Superior temporal gyrus (tissue), 1 donor: Measurements from ENCODE around the gene OLA1.

Experiments used
- DNase-seq: peaks from one replicate; pipeline ENCODE4 v3.0.0-alpha.2; 2016; ENCODE audit errors: extremely low spot score

OLA1 gene

DNA sequence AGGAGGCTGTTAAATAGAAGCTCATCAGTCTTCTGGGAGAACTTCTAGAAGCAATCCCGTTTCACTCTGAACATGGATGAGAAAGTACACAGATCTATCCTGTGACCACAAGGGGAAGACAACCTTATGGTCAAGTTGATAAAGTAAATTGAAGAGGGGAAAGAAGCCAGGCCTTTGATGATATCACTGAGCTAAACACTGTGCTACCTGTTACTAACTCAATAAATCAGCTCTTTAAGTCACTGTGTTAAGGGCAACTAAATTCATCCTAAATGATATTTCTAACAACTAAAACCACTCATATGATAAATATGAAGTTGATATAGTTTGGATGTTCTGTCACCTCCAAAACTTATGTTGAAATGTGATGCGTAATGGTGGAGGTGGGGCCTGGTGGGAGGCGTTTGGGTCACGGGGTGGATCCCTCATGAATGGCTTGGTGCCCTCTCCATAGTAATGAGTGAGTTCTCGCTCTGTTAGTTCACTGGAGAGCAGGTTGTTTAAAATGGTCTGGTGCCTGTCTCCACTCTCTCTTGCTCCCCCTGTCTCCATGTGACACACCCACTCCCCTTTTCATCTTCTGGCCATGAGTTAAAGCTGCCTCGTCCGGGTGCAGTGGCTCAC lies 23.6 kb downstream of the OLA1 start:
- DNase-seq, result no peak

DNA sequence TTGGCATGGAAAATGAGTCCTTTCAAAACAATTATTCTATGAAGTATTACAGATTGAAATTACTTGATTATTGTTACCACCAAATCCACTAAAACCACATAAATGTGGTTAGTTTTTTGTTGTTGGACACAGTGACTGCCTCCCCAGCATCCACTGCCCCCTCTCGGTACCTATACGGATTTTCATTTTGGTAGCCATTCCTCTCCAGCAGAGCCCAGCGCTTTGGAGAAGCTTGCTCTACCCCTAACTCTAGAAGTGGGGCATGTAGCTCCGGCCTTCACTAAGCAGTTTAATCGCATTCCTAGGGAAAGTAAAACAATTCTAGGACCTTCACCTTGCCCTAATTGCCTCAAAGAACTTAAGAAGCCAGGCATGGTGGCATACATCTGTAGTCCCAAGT lies 24.2 kb downstream of the OLA1 start:
- DNase-seq, result no peak

DNA sequence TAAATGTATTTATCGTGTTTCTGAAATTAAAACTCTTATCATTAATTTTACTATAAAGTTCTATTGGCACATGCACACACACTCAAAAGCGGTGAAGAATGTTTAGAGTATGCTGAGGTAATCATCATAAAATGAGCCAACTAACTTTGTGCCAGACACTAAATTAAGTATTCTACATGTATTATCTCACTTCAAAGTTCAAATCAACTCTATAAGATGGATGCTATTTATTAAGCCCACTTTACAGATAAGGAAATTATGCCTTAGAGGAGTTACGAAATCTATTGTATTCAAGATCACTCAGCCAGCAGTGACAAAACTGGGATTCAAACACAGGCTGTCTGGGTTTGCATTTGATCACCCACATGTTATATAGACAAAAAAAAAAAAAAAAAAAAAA lies 24.9 kb downstream of the OLA1 start:
- DNase-seq, result no peak

DNA sequence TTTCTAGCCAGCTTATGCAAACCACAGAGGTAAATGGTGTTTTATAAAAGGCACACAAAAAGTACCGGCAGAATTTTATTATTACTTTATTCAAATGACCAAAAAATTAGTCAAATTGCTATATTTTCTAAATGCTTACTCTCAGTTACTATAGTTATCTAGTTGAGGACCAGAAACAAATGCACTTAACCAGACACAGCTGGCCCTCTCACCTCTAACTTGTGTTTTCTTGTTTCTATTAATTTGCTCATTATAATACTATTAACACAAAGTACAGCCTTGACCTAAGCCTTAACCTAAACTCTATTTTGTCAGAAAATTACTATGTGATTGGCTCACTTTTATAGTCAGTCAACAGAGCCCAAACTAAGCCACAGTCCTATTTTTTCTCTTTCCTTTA lies 26.2 kb downstream of the OLA1 start:
- no peak for DNase-seq

DNA sequence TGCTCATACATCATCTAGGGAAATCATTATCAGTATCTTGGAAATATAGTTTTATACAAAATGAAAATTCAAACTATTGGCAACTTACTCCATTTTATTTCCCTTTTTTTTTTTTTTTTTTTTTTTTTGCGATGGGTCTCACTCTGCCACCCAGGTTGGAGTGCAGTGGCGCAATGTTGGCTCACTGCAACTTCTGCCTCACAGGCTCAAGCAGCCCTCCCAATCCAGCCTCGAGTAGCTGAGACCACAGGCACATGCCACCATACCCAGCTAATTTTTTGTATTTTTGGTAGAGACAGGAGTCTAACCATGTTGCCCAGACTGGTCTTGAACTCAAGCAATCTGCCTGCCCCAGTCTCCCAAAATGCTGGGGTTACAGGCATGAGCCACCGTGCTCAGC lies 29.0 kb downstream of the OLA1 start:
- DNase-seq, result no peak

DNA sequence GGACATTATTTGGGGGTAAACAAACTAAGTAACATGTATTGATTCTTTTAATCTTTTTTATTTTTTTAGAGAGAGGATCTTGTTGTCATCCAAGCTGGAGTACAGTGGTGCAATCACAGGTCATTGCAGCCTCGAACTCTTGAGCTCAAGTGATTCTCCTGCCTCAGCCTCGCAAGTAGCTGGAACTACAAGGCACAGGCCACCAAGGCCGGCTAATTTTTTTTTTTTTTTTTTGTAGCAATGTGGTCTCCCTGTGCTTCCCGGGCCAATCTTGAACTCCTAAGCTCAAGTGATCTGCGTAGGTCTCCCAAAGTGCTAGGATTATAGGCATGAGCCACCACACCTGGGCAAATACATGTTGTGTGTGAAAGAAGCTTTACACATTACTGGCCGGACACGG lies 29.6 kb downstream of the OLA1 start:
- no peak for DNase-seq

DNA sequence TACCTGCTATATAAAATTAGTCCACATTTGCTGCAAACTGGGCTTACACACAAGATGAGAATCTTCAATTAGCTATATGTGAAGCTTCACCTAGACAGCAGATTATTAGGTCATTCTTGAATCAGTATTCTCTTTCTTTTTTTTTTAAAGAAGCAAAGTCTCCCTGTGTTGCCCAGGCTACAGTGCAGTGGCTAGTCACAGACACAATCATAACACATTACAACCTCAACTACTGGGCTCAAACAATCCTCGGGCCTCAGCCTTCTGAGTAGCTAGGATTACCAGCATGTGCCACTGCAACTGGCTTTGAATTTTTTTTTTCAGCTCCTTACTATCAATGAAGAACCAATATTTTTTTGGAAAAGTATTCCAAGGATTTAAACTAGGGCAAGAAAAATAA lies 30.5 kb downstream of the OLA1 start:
- no peak for DNase-seq

DNA sequence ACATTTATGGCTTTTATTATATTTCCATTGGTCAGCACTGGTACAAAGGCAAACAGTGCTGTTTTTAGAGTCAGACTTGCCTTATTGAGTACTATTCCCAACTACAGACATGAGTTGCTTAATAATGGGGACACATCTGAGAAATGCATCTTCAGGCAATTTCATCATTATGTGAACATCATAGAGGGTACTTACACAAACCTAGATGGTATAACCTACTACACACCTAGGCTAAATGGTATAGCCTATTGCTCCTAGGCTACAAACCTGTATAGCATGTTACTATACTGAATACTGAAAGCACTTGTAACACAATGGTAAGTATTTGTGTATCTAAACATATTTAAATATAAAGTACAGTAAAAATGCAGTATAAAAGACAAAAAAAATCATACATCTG lies 36.4 kb downstream of the OLA1 start:
- no peak for DNase-seq

DNA sequence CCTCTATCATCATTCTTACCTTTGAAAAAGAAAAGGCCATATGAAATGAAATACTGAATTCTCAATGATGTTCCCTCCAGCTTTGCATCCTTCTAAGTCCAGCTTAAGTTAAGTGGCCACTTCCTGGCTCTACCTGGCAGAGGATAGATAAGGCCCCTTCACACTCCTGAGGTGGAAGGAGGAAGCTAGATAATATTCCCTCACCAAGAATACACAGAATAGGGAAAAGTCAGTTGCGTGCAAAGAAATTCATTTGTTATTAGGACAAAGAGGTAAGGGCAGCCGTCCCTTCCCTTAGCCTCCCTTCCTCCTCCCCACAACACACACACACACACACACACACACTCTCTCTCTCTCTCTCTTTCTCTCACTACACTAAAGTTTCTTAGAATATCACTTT lies 37.5 kb downstream of the OLA1 start:
- no peak for DNase-seq

DNA sequence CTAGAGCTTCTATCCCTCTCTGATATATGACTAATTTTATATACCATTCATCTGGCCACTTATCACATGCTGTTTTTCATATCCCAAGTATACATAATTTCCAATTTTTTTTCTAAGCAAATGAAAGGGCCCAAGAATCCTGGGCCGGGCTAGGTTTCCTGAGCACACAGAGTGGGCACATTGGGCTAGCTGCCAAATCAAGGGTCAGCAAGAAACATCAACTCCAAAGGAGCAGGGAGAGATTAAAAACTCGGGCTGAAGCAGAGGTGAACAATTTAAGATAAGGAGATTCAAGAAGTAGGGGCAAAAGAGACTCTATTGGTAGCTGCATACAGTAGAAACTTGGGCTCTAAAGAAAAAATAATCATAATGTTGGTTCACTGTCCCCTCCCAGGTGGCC lies 39.0 kb downstream of the OLA1 start:
- DNase-seq, result no peak

DNA sequence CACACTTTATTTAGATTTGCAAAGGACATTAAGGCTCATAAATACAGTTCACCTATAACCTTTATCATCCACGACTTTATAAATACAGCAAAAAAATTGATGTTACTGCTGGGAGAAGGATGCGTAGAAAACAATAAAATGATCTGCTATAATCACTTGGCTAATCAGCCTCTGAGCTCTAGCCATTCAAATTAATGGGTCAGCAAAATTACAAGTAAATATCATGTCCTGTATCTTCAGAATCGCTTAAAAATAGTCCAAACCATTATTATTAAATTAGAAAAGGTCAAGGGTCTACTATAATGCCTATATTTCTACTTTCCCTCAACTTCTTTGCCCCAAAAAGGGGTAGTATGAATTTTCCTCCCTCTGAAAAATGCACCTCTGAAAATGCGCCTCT lies 40.3 kb downstream of the OLA1 start:
- DNase-seq, result no peak

DNA sequence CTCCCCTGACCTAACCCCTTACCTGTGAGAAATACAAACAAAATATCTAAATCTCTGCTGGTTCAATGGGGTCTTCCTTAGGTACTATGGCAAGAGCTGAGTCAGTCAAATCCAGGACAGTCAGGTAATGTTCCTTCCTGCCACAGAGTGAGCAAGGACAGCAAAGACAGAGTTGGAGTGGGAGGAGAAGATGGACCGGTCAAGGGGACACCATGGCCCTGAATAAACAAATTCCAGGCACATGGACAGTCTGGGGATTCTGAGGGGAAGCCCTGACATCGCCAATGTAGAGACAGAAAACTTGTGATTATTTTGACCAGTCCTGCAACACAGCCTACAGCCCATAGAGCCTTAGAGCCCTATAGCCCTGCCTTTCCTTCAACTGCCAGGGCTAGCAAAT lies 42.8 kb downstream of the OLA1 start:
- no peak for DNase-seq

DNA sequence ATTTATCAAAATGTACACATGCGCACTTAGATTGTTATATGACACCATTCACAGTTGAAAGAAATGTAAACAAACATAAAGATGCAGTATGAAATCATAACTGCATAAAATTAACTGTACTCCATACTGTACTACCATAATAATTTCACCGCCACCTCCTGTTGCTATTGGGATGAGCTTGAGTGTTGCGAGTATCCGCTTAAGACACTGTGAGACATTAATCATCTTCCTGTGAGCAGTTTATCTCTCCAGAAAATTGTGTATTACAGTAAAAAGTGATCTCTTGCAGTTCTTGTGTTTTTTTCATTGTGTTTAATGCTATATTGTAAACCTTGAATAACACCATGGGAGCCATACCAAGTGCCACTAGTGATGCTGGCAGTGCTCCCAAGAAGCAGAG lies 46.1 kb downstream of the OLA1 start:
- no peak for DNase-seq

DNA sequence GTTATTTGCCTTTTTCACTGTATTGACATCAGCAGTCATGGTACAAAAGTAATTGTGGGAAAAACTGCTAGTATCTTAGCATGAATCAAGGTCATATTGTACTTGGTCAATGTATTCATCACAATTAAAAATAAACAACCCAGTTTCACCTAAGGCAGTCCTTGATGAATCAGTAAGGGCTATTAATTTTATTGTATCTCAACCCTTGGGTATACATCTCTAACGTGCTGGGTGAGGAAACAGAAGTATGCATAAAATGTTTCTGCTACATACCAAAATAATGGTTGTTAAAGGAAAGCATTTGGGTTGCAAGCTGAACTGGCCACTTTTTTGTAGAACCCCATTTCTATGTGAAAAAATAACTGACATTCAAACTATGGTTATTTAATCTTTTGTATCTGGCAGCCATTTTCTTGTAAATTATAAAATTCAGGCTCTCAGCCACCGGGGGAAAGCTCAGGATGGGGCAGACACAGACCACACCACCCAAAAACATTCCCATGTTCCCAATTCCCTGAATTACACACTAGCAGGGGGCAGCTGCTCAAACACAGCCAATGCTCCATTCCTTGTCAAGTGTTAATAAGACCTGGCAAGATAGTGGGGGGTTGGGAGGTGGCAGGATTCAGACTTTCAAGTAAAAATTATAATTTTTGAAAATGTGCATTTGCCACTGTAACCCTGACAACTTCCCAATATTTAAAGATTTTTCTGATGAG lies 49.3 kb downstream of the OLA1 start:
- no peak for DNase-seq

DNA sequence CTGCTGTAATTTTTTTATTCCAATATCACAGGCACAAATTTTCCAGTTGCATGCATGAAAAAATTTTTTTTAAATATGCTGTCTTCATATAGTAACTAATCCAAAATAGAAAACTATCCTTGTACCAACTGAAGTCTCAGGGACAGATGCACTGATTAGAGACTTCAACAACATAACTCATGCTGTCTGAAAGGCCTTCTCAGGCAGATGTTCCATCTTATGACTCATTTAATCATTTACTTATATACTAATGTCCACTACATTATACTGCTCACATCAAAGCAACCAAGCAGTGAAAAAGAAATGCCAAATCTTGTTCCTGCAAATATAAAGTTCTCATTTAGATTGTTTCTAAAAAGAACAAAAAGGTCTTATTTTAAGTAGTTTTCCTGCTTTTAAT lies 53.1 kb downstream of the OLA1 start:
- no peak for DNase-seq

DNA sequence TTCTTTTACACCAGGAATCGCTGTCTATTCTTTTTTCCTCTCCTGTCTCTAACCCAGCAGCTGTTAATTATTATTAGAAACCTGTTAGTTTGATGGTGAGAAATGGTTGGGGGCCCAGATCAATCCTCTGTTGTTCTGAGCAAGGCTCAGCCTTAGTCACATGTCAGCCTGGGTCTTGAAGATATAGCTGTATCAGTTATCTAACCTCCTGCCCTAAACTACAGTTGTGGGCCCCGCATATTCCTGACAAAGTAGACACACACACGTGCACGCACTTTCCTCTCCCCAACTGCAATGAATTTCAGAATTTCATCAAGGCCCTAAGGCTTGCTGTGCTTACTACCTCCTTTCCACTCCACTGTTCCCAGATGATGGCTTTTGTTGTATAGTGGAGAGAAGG lies 54.6 kb downstream of the OLA1 start:
- no peak for DNase-seq

DNA sequence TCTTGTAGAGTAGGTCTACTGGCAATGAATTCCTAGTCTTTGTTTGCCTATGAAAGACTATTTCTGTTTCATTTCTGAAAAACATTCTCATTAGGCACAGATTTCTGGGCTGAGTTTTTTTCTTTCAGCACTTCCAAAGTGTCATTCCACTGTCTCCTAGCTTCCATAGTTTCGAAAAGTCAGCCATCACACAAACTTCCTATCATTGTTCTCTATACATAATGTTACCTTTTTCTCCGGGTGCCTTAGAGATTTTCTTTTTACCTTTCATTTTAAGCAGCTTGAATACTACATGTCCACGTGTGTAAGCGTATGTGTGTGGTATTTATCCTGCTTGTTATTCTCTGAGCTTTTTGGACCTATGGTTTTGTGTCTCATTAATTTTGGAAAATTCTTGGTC lies 55.7 kb downstream of the OLA1 start:
- DNase-seq, result no peak

DNA sequence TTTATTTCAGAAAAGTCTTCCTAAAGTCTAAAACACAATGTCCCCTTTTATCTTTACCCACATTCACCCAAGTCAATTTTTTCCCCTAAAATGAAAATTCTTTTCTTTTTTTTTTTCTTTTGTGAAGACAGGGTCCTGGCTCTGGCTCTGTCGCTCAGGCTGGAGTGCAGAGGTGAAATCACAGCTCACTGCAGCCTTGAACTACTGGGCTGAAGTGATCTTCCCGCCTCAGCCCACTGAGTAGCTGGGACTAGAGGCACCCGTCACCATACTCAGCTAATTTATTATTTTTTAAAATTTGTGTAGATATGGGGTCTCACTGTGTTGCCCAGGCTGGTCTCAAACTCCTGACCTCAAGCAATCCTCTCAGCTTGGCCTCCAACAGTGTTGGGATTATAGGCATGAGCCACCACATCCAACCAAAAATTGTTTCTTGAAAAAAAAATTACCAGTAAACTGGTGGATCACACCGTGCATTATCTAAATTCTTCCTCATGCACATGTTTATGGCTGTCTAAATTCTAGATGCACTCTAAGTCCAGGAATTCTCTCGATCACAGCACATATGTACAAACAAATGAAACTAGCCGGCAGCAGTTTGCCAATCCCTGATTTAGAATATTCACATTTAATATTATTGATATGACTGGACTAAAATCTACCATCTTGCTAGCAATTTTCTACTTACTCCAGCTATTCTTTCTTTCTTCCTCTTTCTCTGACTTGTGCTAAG lies 56.8 kb downstream of the OLA1 start:
- DNase-seq, result no peak

DNA sequence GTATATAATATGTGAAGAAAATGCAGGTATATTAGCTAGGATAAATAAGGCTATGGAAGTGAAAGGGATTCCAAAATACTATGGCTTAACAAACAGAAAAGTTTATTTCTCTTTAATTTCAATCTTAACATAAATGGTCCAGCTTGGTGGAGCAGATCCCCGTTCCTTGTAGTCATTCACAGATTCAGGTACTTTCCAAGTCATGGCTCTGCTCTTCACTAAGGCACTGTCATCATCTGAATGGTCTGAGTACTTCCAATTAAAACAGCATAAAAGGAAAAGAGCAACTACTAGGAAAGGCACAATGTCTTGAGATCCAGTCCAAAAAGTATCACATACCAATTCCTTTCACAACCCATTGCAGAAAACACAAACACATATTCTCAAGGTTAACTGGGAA lies 63.4 kb downstream of the OLA1 start:
- DNase-seq, result no peak

DNA sequence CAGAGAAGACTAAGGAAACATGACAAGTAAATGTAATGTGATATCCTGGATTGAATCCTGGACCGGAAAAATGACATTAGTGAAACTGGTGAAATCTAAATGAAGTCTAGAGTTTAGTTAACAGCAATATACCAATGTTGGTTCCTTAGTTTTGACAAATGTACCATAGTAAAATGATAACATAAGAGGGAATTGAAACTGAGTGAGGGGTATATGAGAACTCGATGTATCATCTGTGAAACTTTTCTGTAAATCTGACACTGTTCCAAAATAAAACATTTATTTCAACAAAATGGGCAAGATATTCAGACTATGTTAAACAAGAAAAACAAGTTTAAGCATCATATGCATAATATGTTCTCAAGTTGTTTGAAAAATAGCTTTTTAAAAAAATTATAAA lies 63.8 kb downstream of the OLA1 start:
- no peak for DNase-seq

DNA sequence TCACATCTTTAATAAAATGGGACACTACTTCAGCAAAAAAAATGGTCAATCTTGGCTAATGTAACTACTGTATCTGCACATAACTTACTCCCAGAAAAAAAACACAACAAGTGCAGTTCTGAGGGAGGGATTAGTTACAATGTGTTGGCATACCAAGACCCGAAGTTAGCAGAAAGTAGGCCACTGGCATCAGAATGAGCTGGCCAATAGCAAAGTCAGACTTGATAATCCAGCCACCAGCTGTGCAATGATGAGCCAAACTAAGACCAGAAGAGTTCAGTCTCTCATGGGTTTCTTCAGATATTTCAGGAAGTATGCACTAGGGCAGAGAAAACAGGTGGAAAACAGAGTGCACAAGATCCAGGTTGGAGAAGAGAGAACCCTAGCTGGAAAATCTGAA lies 65.3 kb downstream of the OLA1 start:
- DNase-seq, result no peak

DNA sequence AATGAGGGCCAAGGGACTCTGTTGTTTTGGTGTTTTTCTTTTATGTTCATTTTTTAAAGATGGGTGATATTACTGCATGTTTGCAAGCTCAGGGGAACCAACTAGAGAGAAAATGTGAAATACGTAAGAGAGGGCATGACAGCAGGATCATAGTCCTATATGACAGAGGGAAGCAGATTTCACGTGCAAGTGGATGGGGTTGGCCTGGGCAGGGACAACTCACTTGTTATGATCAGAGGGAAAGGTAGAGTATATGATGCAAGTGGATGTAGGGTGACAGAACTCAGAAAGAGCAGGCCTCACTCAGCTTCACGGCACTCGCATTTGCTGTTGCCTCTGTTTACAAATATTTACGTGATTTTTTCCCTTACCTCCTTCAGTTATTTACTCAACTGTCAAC lies 67.0 kb downstream of the OLA1 start:
- DNase-seq, result no peak

DNA sequence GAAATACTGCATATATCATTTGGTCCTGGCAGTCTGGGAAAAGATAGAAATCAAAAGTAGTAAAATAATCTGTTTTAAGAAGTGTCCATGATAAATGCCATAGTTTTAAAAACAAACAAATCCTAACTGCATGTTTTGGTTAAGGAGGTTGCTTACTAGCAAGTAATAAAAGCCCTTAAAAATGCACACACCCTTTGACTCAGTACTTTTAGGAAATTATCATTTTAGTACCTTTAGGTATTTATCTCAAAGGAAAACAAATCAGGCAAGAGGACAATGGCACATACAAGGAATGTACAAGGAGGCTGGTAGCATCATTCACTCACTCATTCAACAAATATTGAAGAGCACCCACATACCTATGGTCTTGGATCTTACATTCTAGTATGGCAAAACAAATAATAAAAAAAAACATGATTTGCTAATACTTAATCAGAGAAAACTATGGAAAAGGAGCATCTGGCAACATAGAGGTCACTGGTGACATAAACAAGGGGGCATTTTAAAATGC lies 67.6 kb downstream of the OLA1 start:
- DNase-seq, result no peak
